SW 1271 (cell line): Measurements from ENCODE around the gene FER1L5.

Experiments used
- DNase-seq, 2 experiments: peaks; one replicate each; lab custom pipeline; 2025; lab: John Stamatoyannopoulos, UW

The FER1L5 gene

GRCh38 chr2:96681540-96681939 lies 39.0 kb downstream of the FER1L5 start:
- DNase-seq, result no peak

DNA sequence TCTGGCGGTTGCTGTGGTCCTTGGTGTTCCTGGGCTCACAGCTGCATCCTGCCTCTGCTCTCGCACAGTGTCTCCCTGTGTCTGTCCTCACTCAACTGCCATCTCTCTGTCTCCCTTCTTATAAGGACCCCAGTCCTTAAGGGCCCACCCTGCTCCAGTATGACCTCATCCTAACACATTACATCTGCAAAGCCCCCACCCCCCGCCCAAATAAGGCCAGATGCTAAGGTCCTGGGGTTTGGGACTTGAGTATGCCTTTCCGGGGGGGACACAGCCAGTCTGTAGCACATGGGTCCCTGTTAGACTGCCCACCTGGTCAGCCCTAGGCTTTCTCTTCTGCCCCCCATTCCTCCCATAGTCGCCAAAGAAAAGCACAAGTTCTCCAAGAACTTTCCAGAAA lies 40.7 kb downstream of the FER1L5 start:
- DNase-seq, result no peak

- DNase-seq, result no peak
Observed at GRCh38 chr2:96683972-96684820, 41.6 kb downstream of the FER1L5 start.

DNA sequence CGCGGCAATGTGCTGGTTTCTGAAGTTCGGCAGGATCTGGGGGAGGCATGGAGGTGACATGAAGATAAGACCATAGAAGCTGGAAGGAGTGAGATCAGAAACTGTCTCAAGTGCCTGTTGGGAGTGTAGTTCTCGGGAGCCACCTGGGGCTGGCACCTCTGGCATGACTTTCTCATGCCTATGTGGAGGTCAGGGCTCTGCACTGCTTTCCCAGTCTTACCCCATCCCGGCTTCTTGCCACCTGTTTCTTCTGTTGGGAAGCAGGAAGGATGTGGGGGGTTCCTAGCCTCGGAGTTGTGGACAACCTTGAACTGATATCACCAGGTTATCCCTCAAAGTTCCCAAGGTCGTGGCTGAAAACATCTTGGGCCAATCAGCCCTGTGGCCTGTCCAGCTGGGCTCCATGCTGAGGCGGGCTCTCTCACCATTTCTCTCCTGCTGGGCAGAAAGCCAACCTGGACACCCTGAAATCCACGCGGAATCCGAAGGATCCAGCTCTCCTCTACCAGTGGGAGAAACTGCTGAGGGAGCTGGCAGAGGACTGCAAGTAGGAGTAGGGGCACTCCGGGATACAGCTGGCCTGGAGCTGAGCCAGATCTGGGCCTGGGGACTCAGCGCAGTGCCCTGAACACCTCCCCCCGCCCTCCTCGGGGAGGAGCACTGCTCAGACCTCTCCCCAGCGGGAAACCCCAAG lies 42.5 kb downstream of the FER1L5 start:
- no peak for DNase-seq

- DNase-seq, result no peak
Observed at GRCh38 chr2:96685577-96686459, 43.3 kb downstream of the FER1L5 start.

GRCh38 chr2:96687266-96687665 lies 44.7 kb downstream of the FER1L5 start:
- no peak for DNase-seq

GRCh38 chr2:96687711-96688640 lies 45.4 kb downstream of the FER1L5 start:
- DNase-seq, result no peak

GRCh38 chr2:96688649-96689430 lies 46.3 kb downstream of the FER1L5 start:
- no peak for DNase-seq

DNA sequence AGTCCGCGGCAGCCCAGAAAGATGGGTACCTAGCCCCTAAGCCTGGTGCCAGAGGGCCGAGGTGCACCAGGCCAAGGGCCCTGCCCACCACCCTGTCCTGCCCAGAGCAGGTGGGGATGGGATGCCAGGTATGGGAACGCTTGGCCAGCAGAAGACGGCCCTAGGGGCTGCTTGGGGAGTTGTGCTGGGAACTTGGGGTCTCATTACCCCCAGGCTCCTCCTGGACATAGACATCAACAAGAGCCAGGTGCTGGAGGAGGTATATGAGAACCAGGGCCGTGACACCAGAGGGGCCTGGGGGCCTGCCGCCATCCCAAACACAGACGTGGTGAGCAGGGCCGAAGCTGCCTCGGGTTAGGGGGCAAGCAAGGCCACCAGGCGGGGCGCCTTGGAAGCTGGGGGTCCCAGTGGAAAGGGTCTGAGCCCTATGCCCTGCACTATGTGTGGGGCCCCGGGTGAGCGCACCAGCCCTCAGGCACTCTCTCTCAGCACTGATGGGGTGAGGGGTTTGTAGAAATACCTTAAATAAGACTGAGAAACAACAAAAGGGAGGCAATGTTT lies 46.9 kb downstream of the FER1L5 start:
- DNase-seq, result no peak

DNA sequence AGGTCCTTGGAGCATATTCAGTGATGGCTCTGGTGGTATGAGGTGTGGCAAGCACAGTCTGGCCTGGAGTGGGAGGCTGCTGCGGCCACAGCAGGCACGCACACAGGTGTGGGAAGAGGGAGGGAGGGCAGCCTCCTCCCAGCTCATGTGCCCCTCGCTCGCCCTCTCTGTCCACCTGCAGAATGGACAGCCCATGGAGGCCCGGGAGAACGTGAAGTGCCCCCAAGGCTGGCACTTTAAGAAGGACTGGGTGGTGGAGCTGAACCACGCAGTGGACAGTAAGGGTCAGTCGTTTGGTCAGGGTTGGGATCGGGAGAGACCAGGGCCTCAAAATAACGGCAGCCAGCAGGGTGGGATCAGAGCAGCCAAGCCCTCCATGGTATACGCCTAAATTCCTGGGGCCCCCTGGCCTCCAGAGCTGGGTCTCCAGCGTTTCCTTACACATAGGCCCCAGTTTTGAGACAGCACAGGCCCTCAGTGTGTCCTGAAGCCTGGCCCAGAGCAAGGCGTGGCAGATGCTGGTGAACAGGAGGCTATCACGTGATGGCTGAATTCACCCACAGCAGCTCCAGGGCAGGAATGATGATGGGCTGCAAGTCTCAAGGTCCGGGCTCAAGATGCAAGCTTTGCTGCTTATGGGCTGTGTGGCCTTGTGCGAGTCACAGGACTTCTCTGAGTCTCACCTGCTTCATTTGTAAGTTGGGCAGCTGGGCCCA lies 47.9 kb downstream of the FER1L5 start:
- no peak for DNase-seq

- no peak for DNase-seq
Observed at GRCh38 chr2:96691022-96691612, 48.6 kb downstream of the FER1L5 start.

- DNase-seq, result no peak
Observed at GRCh38 chr2:96692094-96692971, 49.8 kb downstream of the FER1L5 start.

DNA sequence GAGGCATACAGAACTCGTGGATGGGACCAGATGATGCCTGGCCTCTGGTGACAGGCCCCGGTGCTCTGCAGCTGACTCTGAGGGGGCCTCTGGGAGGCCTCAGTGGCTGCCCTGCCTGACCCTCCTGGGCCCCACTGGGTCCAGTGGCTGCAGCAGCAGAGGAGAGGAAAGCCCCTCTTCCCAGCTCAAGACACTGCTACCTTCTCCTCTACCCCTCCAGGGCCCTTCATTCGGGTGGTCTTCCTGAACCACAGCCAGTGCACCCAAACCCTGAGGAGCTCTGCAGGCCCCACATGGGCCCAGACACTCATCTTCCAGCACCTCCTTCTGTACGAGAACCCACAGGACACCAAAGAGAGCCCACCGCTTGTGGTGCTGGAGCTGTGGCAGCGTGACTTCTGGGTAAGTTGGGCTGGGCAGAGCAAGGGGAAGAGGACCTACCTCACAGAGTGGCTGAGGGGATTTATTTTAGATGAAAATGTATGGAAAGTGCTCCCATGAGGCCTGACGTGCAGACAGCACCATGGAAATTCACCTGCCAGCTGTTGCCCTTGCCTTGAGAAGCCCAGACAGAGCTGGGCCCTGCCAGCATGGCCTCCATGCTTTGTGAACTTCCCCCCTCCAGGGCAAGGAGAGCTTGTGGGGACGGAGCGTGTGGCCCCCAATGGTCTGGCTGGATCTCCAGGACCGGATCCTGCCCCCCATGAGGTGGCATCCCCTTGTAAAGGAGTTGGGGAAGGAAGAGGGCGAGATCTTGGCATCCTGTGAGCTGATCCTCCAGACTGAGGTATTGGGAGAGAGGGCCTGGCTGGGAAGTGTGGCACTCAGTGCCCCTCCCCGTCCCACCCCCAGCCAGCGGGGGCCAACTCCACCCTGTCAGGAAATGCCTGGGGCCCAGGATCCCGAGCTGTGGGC lies 51.0 kb downstream of the FER1L5 start:
- no peak for DNase-seq

GRCh38 chr2:96694279-96694678 lies 51.7 kb downstream of the FER1L5 start:
- no peak for DNase-seq

GRCh38 chr2:96694816-96695455 lies 52.4 kb downstream of the FER1L5 start:
- no peak for DNase-seq

DNA sequence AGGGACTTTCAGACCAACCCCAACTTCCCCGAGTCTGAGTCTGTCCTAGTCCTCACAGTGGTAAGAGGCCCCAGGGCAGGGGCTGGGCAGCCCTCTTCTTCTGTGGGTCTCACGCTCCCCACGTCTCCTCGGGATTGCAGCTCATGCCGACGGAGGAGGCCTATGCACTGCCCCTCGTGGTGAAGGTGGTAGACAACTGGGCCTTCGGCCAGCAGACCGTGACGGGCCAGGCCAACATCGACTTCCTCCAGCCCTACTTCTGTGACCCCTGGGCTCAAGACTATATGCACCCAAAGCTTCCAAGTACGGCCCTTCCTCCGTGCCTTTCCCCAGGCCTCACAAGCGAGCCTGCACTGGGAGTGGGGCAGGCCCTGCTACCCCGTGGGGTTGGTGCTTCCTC lies 53.0 kb downstream of the FER1L5 start:
- DNase-seq, result no peak

GRCh38 chr2:96697476-96697875 lies 54.9 kb downstream of the FER1L5 start:
- no peak for DNase-seq
